Measurements from ENCODE around the gene HAGHL. TPM values are rescaled to one million over a fixed set of nuclear protein-coding genes. Genes with fewer than 3 reads are reported as not detected.

HAGHL gene
- total and polyA plus RNA-seq, 2 of the 8 experiments (the other 6 are each of a cell fraction or from before 2014, with no cell fraction given), result 26.6 to 26.9 TPM

GRCh38 chr16:766008-766819 is 39.3 kb downstream of the HAGHL start:
- Histone ChIP-seq H3K56ac (replicated peaks; ENCODE audit: insufficient read length, low read depth, low read length) (no peak overlapping the region), H4K5ac (ENCODE audit: insufficient read length, low read depth, low read length) (no peak overlapping the region), H4K8ac (ENCODE audit: extremely low read depth, insufficient read depth, low read length) (no peak overlapping the region), H3K18ac (ENCODE audit: extremely low read depth, low read length) (no peak overlapping the region), H3K79me2 (ENCODE audit: control insufficient read depth in 1 of 2, insufficient read depth in 2 of 2, low read length in 2 of 2) (no peaks in the 10 kb centered on the region), H3K27me3 (replicated peaks in 1 of 4; ENCODE audit: control insufficient read depth in 3 of 4, extremely low read depth in 1 of 4, insufficient read depth in 3 of 4, low read length in 3 of 4) (no peaks in the 10 kb centered on the region), H2BK20ac (ENCODE audit: low read length) (no peak overlapping the region), H3K9ac (replicated peaks in 1 of 4; ENCODE audit: extremely low read depth in 1 of 4, low read depth in 3 of 4, low read length in 3 of 4) (no peak overlapping the region), H3K9me3 (ENCODE audit: insufficient read depth in 2 of 2, low read depth in 1 of 2, low read length in 1 of 2) (no peaks in the 10 kb centered on the region), H3K23me2 (ENCODE audit: low read depth, low read length) (no peaks in the 10 kb centered on the region; the same call in 1 of the 2 replicates), H2BK15ac (ENCODE audit: low read length) (0 out of 2 replicates have a peak overlapping the region, but pooled peaks have one; percentile 1), H3K4me3 (ENCODE audit: extremely low read depth in 1 of 4, insufficient read depth in 2 of 4, low read depth in 3 of 4, low read length in 4 of 4) (no peak overlapping the region), H3K14ac (ENCODE audit: insufficient read length) (no peak overlapping the region), H2BK120ac (replicated peaks; ENCODE audit: low read depth, low read length) (no peak overlapping the region), H2AFZ (ENCODE audit: low read length) (no peak overlapping the region), H2BK5ac (ENCODE audit: low read depth, low read length) (no peak overlapping the region), H4K91ac (replicated peaks; ENCODE audit: insufficient read length, low read length) (no peak overlapping the region), H3K4ac (replicated peaks; ENCODE audit: insufficient read length, low read depth, low read length) (no peak overlapping the region), H4K20me1 (replicated peaks in 1 of 2; ENCODE audit: control insufficient read depth in 1 of 2, insufficient read depth in 2 of 2, low read length in 2 of 2) (no peaks in the 10 kb centered on the region), H2AK5ac (ENCODE audit: low read depth, low read length) (no peak overlapping the region), H3K23ac (ENCODE audit: insufficient read length) (no peak overlapping the region), H3K4me1 (replicated peaks in 1 of 4; ENCODE audit: control insufficient read depth in 3 of 4, insufficient read depth in 4 of 4, low read length in 3 of 4) (peaks cover 0 to 9% (median 6%) of the 10 kb centered on the region in 4 experiments; a peak in 5 of 7 replicates), H3K36me3 (ENCODE audit: control insufficient read depth in 2 of 4, insufficient read depth in 4 of 4, low read length in 3 of 4) (no peaks in the 10 kb centered on the region), H3K79me1 (ENCODE audit: low read depth, low read length) (no peaks in the 10 kb centered on the region), H3K4me2 (ENCODE audit: insufficient read depth in 1 of 2, low read depth in 2 of 2, low read length in 2 of 2) (no peak overlapping the region), H2BK12ac (ENCODE audit: low read depth, low read length) (0 out of 2 replicates have a peak overlapping the region, but pooled peaks have one; percentile 7), H3K27ac (ENCODE audit: low read depth, low read length) (no peak overlapping the region)
- WGBS, 2 experiments (ENCODE audit: extremely low coverage in 1 of 2, insufficient coverage in 1 of 2, insufficient read length in 1 of 2, insufficient replicate concordance in 2 of 2, low coverage in 1 of 2, low lambda C conversion rate in 2 of 2, missing lambda C conversion rate in 1 of 2), result 88% methylated on average over 24 of the region's 29 CpGs; no CpG with 5 or more reads in 1 of the 2 experiments
- DNase-seq (ENCODE audit: low read depth in 1 of 2, low spot score in 2 of 2) (no peak), FAIRE-seq (no peak)
- ChIA-PET POLR2A (ENCODE audit: partially characterized antibody) (interaction anchor here (1.1 to 1.8 kb wide), 3 partner anchors 34 to 50 kb away, joined by 3 read pairs; no protein-coding TSS in a partner anchor), CTCF (ENCODE audit: partially characterized antibody) (interaction anchor here (0.9 to 1.7 kb wide), 6 partner anchors 18 to 50 kb away, joined by 3 to 7 read pairs (median 3); partner anchors contain the start of genes CHTF18 and RPUSD1)
- TF ChIP-seq SP1 (IDR thresholded peaks at IDR 0.05; ENCODE audit: low read depth, low read length) (no peak), PHF8 (conservative IDR thresholded peaks at IDR 0.05; ENCODE audit: low read depth, low read length) (no peak), POU5F1 (IDR thresholded peaks at IDR 0.05; ENCODE audit: low read depth, low read length) (no peak), HDAC6 (IDR thresholded peaks at IDR 0.05; ENCODE audit: low read depth, low read length) (no peak)

All from H1 (cell line).